Tibial artery (tissue), 4 donors: ENCODE measurements around the gene NDUFS3.

ENCODE experiments used
- DNase-seq, 2 donors: peaks; one replicate each; pipeline ENCODE4 v3.0.0-alpha.2; 2019
- H3K27ac ChIP-seq, 2 donors: fragments of 200-600 bp; sonication (generic) in 1 of 2; 1 replicate in 1 of 2; 2 replicates in 1 of 2; pipeline ENCODE4 v1.5.1; 2018 to 2019; ENCODE audit warnings: mild to moderate bottlenecking in 1 of 2
- H3K27me3 ChIP-seq, 2 donors: fragments of 200-600 bp; sonication (generic) in 1 of 2; one replicate each; pipeline versions ENCODE4 v1.5.1 to v1.6.0; 2016 to 2019
- H3K36me3 ChIP-seq, 3 donors: fragments of 200-600 bp; sonication (generic) in 2 of 3; one replicate each; pipeline ENCODE4 v1.5.1; 2016 to 2019; ENCODE audit warnings: mild to moderate bottlenecking in 2 of 3
- H3K4me1 ChIP-seq, 4 donors: fragments of 200-600 bp; sonication (generic) in 2 of 4; 1 replicate in 3 of 4; 2 replicates in 1 of 4; pipeline ENCODE4 v1.5.1; 2016 to 2019
- H3K4me3 ChIP-seq, 2 donors: fragments of 200-600 bp; sonication (generic) in 1 of 2; 1 replicate in 1 of 2; 2 replicates in 1 of 2; pipeline ENCODE4 v1.5.1; 2018 to 2019; ENCODE audit warnings: mild to moderate bottlenecking in 2 of 2
- H3K9me3 ChIP-seq, 3 donors: fragments of 200-600 bp; sonication (generic) in 1 of 3; one replicate each; pipeline ENCODE4 v1.5.1; 2016 to 2019
- CTCF ChIP-seq, 2 experiments: fragments of 200-600 bp in 1 of 2; fragments of 450-650 bp in 1 of 2; IDR thresholded peaks; one replicate each; pipeline ENCODE4 v1.5.1; 2017 to 2019; ENCODE audit warnings: antibody characterized with exemption in 2 of 2, mild to moderate bottlenecking in 1 of 2, moderate library complexity in 1 of 2
- intact Hi-C: fragments of 100-400 bp; cut with DNase I; formaldehyde crosslinking; loops from one replicate; pipeline ENCODE4 v1.15.0; 2023; ENCODE audit warnings: low total_unique reads

Gene NDUFS3

GRCh38 chr11:47587723-47588326, 9.0 kb downstream of the NDUFS3 start:
- intact Hi-C loops: no loop called here
- Histone ChIP-seq H3K27me3 (peaks cover 0 to 35% of the 10 kb centered on the region in 2 donors), H3K27ac (no peak overlapping the region), H3K36me3 (peaks cover 13 to 32% (median 23%) of the 10 kb centered on the region in 3 donors), H3K4me1 (peaks cover 0 to 5% (median 0%) of the 10 kb centered on the region in 4 donors), H3K4me3 (no peak overlapping the region), H3K9me3 (no peaks in the 10 kb centered on the region)
- TF ChIP-seq CTCF (IDR thresholded peaks at IDR 0.05): no peak
- peak; percentile 81 for DNase-seq

GRCh38 chr11:47589118-47589517, 10.2 kb downstream of the NDUFS3 start:
- peaks cover 0 to 48% of the 10 kb centered on the region in 2 donors for H3K27me3 ChIP-seq
- no peak for TF ChIP-seq CTCF (IDR thresholded peaks at IDR 0.05)
- no peaks in the 10 kb centered on the region for H3K9me3 ChIP-seq
- no peak overlapping the region for H3K4me3 ChIP-seq
- H3K27ac ChIP-seq: no peak overlapping the region
- H3K4me1 ChIP-seq: peaks cover 0 to 13% (median 7%) of the 10 kb centered on the region in 4 donors
- peaks cover under 1 to 20% (median 11%) of the 10 kb centered on the region in 3 donors for H3K36me3 ChIP-seq
- no peak for DNase-seq
- intact Hi-C loops: no loop called here

- Histone ChIP-seq H3K9me3 (no peaks in the 10 kb centered on the region), H3K27me3 (peaks cover 0 to 53% of the 10 kb centered on the region in 2 donors), H3K4me3 (peak overlapping the region in 1 of 2 donors; percentile 17), H3K27ac (no peak overlapping the region), H3K36me3 (peaks cover 0 to 15% (median 6%) of the 10 kb centered on the region in 3 donors), H3K4me1 (peaks cover 0 to 18% (median 12%) of the 10 kb centered on the region in 4 donors)
- intact Hi-C loops: no loop called here
- TF ChIP-seq CTCF (IDR thresholded peaks at IDR 0.05): no peak
- DNase-seq: no peak
Observed at GRCh38 chr11:47589584-47589976, 10.7 kb downstream of the NDUFS3 start.

- H3K4me1 ChIP-seq: peaks cover 0 to 18% (median 12%) of the 10 kb centered on the region in 4 donors
- peaks cover 0 to 59% of the 10 kb centered on the region in 2 donors for H3K27me3 ChIP-seq
- TF ChIP-seq CTCF (IDR thresholded peaks at IDR 0.05): no peak
- H3K4me3 ChIP-seq: peak overlapping the region in 1 of 2 donors; percentile 17
- intact Hi-C loops: no loop called here
- H3K27ac ChIP-seq: no peak overlapping the region
- DNase-seq: no peak
- peaks cover 0 to 9% (median under 1%) of the 10 kb centered on the region in 3 donors for H3K36me3 ChIP-seq
- no peaks in the 10 kb centered on the region for H3K9me3 ChIP-seq
Observed at GRCh38 chr11:47589977-47590861, 11.3 kb downstream of the NDUFS3 start.

GRCh38 chr11:47591764-47592163, 12.9 kb downstream of the NDUFS3 start:
- TF ChIP-seq CTCF (IDR thresholded peaks at IDR 0.05): no peak
- H3K27me3 ChIP-seq: peaks cover 0 to 69% of the 10 kb centered on the region in 2 donors
- H3K27ac ChIP-seq: no peak overlapping the region

More at GRCh38 chr11:47591764-47592163, 12.9 kb downstream of the NDUFS3 start:
- intact Hi-C loops: no loop called here
- H3K36me3 ChIP-seq: no peaks in the 10 kb centered on the region
- no peak overlapping the region for H3K4me3 ChIP-seq
- no peaks in the 10 kb centered on the region for H3K9me3 ChIP-seq
- H3K4me1 ChIP-seq: peaks cover 0 to 18% (median 12%) of the 10 kb centered on the region in 4 donors
- no peak for DNase-seq
